HEK293 (cell line): Measurements from ENCODE around the gene RASSF1.

Source experiments
- BCL11B ChIP-seq: fragments of 450-650 bp; formaldehyde crosslinking; IDR thresholded peaks from 2 replicates; pipeline ENCODE4 v1.5.1; 2016; ENCODE audit warnings: low read depth, missing biosample characterization, missing genetic modification characterization
- FEZF1 ChIP-seq: fragments of 450-650 bp; formaldehyde crosslinking; IDR thresholded peaks from 2 replicates; pipeline ENCODE4 v1.5.1; 2016; ENCODE audit warnings: missing biosample characterization, missing genetic modification characterization
- HOXD13 ChIP-seq: sonication (generic); formaldehyde crosslinking; IDR thresholded peaks from 2 replicates; pipeline ENCODE4 v1.8.0; 2022; ENCODE audit warnings: missing genetic modification reagents, borderline replicate concordance
- IKZF3 ChIP-seq: fragments of 450-650 bp; IDR thresholded peaks from 2 replicates; pipeline ENCODE4 v1.5.0; 2018; ENCODE audit warnings: missing biosample characterization, mild to moderate bottlenecking, missing genetic modification characterization, moderate library complexity
- KLF8 ChIP-seq: fragments of 450-650 bp; formaldehyde crosslinking; IDR thresholded peaks from 2 replicates; pipeline ENCODE4 v1.5.1; 2016; ENCODE audit warnings: missing biosample characterization, missing genetic modification characterization
- SCRT1 ChIP-seq: fragments of 450-650 bp; formaldehyde crosslinking; IDR thresholded peaks from 2 replicates; pipeline ENCODE4 v1.5.1; 2016; ENCODE audit warnings: missing biosample characterization, missing genetic modification characterization, borderline replicate concordance
- SCRT2 ChIP-seq: fragments of 450-650 bp; formaldehyde crosslinking; IDR thresholded peaks from 2 replicates; pipeline ENCODE4 v1.5.1; 2016; ENCODE audit warnings: missing biosample characterization, missing genetic modification characterization
- SP7 ChIP-seq: fragments of 450-650 bp; formaldehyde crosslinking; IDR thresholded peaks from 2 replicates; pipeline ENCODE4 v1.5.1; 2016; ENCODE audit warnings: missing biosample characterization, missing genetic modification characterization
- ZBTB1 ChIP-seq: fragments of 450-650 bp; formaldehyde crosslinking; IDR thresholded peaks from 2 replicates; pipeline ENCODE4 v1.5.1; 2016; ENCODE audit warnings: missing biosample characterization, missing genetic modification characterization
- ZBTB17 ChIP-seq: fragments of 450-650 bp; formaldehyde crosslinking; IDR thresholded peaks from 2 replicates; pipeline ENCODE4 v1.5.1; 2016; ENCODE audit warnings: missing biosample characterization, missing genetic modification characterization
- ZBTB21 ChIP-seq: fragments of 450-650 bp; formaldehyde crosslinking; IDR thresholded peaks from 2 replicates; pipeline ENCODE4 v1.5.1; 2017; ENCODE audit warnings: missing biosample characterization, missing genetic modification characterization
- ZFHX2 ChIP-seq: fragments of 450-650 bp; formaldehyde crosslinking; conservative IDR thresholded peaks from 2 replicates; pipeline ENCODE4 v1.5.1; 2016; ENCODE audit warnings: missing biosample characterization, missing genetic modification characterization
- ZIC2 ChIP-seq: fragments of 450-650 bp; formaldehyde crosslinking; IDR thresholded peaks from 2 replicates; pipeline ENCODE4 v1.5.1; 2016; ENCODE audit warnings: missing biosample characterization, missing genetic modification characterization
- ZNF10 ChIP-seq: fragments of 450-650 bp; formaldehyde crosslinking; IDR thresholded peaks from 2 replicates; pipeline ENCODE4 v1.5.1; 2017; ENCODE audit warnings: missing biosample characterization, missing genetic modification characterization
- ZNF155 ChIP-seq: fragments of 450-650 bp; formaldehyde crosslinking; IDR thresholded peaks from 2 replicates; pipeline ENCODE4 v1.5.1; 2016; ENCODE audit warnings: missing biosample characterization, missing genetic modification characterization
- ZNF423 ChIP-seq: fragments of 450-650 bp; formaldehyde crosslinking; IDR thresholded peaks from 2 replicates; pipeline ENCODE4 v1.5.1; 2016; ENCODE audit warnings: missing biosample characterization, missing genetic modification characterization
- ZNF571 ChIP-seq: fragments of 450-650 bp; formaldehyde crosslinking; IDR thresholded peaks from 2 replicates; pipeline ENCODE4 v1.5.0; 2017; ENCODE audit warnings: missing biosample characterization, missing genetic modification characterization
- ZNF621 ChIP-seq: fragments of 450-650 bp; formaldehyde crosslinking; IDR thresholded peaks from 2 replicates; pipeline ENCODE4 v1.5.1; 2017; ENCODE audit warnings: missing biosample characterization, missing genetic modification characterization
- ZNF677 ChIP-seq: fragments of 450-650 bp; IDR thresholded peaks from 2 replicates; pipeline ENCODE4 v1.5.0; 2018; ENCODE audit warnings: missing biosample characterization, mild to moderate bottlenecking, missing genetic modification characterization, moderate library complexity
- ZNF843 ChIP-seq: fragments of 450-650 bp; formaldehyde crosslinking; IDR thresholded peaks from 2 replicates; pipeline ENCODE4 v1.5.1; 2016; ENCODE audit warnings: missing biosample characterization, missing genetic modification characterization
- ZSCAN23 ChIP-seq: fragments of 450-650 bp; formaldehyde crosslinking; IDR thresholded peaks from 2 replicates; pipeline ENCODE4 v1.5.1; 2016; ENCODE audit warnings: missing biosample characterization, missing genetic modification characterization
- ZSCAN30 ChIP-seq: fragments of 450-650 bp; IDR thresholded peaks from 2 replicates; pipeline ENCODE4 v1.5.1; 2018; ENCODE audit warnings: missing biosample characterization, mild to moderate bottlenecking, missing genetic modification characterization, moderate library complexity
- TF ChIP-seq, protein P1 (sequence below): fragments of 450-650 bp; formaldehyde crosslinking; IDR thresholded peaks from 2 replicates; pipeline ENCODE4 v1.5.1; 2016; ENCODE audit warnings: missing biosample characterization, missing genetic modification characterization
- TF ChIP-seq, protein P2 (sequence below): fragments of 450-650 bp; formaldehyde crosslinking; IDR thresholded peaks from 2 replicates; pipeline ENCODE4 v1.5.1; 2016; ENCODE audit warnings: missing biosample characterization, missing genetic modification characterization
- TF ChIP-seq, protein P3 (sequence below): fragments of 450-650 bp; formaldehyde crosslinking; optimal IDR thresholded peaks from 2 replicates; pipeline ENCODE3; 2016; ENCODE audit warnings: missing biosample characterization, mild to moderate bottlenecking, missing genetic modification characterization
- TF ChIP-seq, protein P4 (sequence below): fragments of 450-650 bp; formaldehyde crosslinking; IDR thresholded peaks from 2 replicates; pipeline ENCODE4 v1.5.1; 2016; ENCODE audit warnings: missing biosample characterization, missing genetic modification characterization
- TF ChIP-seq, protein P5 (sequence below): fragments of 450-650 bp; formaldehyde crosslinking; IDR thresholded peaks from 2 replicates; pipeline ENCODE4 v1.5.1; 2016; ENCODE audit warnings: missing biosample characterization, missing genetic modification characterization
- TF ChIP-seq, protein P6 (sequence below): fragments of 450-650 bp; formaldehyde crosslinking; IDR thresholded peaks from 2 replicates; pipeline ENCODE4 v1.5.1; 2016; ENCODE audit warnings: missing biosample characterization, missing genetic modification characterization, low read depth
- TF ChIP-seq, protein P7 (sequence below): fragments of 450-650 bp; formaldehyde crosslinking; IDR thresholded peaks from 2 replicates; pipeline ENCODE4 v1.5.1; 2017; ENCODE audit warnings: missing biosample characterization, missing genetic modification characterization

Gene RASSF1

DNA sequence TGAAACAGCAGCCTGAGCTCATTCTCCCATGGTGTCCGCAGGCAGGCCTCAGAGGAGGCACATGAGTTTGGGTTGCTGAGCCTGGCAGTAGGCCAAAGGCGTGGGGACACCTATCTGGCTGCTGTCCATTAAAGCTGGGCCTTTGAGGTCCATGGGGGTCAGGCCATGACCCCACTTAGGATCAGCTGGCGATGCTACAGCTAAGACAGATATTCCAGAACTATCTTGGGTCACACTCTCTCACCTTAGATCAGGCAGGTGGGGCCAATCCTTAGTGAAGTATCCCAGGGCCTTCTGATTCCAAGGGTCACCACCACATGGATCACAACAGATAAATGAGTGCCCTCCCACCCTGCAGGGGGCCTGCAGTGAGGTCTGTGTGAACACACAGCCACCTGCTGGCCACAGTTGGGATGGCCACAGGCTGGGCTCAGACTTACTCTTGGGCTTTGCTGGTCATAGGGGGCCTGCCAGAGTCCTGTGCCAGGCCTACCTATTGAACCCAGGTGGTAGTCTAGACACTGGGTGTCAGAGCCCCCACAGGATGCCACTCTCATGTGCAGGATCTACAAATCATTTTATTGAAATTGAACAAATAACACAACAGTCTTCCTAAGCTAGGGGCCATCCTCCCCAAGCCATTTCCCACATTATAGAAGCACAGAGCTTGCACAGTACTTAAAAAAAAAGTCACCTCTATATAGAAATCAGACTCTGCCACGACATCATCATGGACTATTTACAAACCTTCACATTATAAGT, 16.1 kb downstream of the RASSF1 start (continued):
- TF ChIP-seq IKZF3 (tag by site-specific recombination): peak; percentile 48
- TF ChIP-seq ZBTB1 (tag by site-specific recombination): no peak
- 0 out of 2 replicates have a peak, but pooled peaks have one; percentile 21 for TF ChIP-seq SP7
- TF ChIP-seq, protein P1, sequence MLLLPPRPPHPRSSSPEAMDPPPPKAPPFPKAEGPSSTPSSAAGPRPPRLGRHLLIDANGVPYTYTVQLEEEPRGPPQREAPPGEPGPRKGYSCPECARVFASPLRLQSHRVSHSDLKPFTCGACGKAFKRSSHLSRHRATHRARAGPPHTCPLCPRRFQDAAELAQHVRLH (tag by site-specific recombination): no peak
- TF ChIP-seq, protein P2, sequence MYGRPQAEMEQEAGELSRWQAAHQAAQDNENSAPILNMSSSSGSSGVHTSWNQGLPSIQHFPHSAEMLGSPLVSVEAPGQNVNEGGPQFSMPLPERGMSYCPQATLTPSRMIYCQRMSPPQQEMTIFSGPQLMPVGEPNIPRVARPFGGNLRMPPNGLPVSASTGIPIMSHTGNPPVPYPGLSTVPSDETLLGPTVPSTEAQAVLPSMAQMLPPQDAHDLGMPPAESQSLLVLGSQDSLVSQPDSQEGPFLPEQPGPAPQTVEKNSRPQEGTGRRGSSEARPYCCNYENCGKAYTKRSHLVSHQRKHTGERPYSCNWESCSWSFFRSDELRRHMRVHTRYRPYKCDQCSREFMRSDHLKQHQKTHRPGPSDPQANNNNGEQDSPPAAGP (tag by site-specific recombination): 0 out of 2 replicates have a peak, but pooled peaks have one; percentile 25
- TF ChIP-seq ZFHX2 (tag by site-specific recombination): 0 out of 2 replicates have a peak, but pooled peaks have one; percentile 20
- no peak for TF ChIP-seq ZNF423 (tag by site-specific recombination)
- no peak for TF ChIP-seq ZSCAN23 (tag by site-specific recombination)
- no peak for TF ChIP-seq KLF8 (tag by site-specific recombination)
- TF ChIP-seq ZNF843 (tag by site-specific recombination): no peak
- TF ChIP-seq ZNF677 (tag by site-specific recombination): no peak
- TF ChIP-seq ZNF621 (tag by site-specific recombination): no peak
- TF ChIP-seq ZBTB17 (tag by site-specific recombination): no peak
- TF ChIP-seq, protein P3, sequence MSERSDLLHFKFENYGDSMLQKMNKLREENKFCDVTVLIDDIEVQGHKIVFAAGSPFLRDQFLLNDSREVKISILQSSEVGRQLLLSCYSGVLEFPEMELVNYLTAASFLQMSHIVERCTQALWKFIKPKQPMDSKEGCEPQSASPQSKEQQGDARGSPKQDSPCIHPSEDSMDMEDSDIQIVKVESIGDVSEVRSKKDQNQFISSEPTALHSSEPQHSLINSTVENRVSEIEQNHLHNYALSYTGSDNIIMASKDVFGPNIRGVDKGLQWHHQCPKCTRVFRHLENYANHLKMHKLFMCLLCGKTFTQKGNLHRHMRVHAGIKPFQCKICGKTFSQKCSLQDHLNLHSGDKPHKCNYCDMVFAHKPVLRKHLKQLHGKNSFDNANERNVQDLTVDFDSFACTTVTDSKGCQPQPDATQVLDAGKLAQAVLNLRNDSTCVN (tag by site-specific recombination): no peak
- TF ChIP-seq FEZF1 (tag by site-specific recombination): no peak
- TF ChIP-seq ZBTB21 (tag by site-specific recombination): no peak
- TF ChIP-seq, protein P4, sequence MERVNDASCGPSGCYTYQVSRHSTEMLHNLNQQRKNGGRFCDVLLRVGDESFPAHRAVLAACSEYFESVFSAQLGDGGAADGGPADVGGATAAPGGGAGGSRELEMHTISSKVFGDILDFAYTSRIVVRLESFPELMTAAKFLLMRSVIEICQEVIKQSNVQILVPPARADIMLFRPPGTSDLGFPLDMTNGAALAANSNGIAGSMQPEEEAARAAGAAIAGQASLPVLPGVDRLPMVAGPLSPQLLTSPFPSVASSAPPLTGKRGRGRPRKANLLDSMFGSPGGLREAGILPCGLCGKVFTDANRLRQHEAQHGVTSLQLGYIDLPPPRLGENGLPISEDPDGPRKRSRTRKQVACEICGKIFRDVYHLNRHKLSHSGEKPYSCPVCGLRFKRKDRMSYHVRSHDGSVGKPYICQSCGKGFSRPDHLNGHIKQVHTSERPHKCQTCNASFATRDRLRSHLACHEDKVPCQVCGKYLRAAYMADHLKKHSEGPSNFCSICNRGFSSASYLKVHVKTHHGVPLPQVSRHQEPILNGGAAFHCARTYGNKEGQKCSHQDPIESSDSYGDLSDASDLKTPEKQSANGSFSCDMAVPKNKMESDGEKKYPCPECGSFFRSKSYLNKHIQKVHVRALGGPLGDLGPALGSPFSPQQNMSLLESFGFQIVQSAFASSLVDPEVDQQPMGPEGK (tag by site-specific recombination): peak; percentile 68
- peak; percentile 65; the same call in 1 of the 2 replicates for TF ChIP-seq ZIC2 (tag by site-specific recombination)
- no peak for TF ChIP-seq SCRT2 (tag by site-specific recombination)
- no peak for TF ChIP-seq HOXD13 (CRISPR knock-in tag)
- no peak for TF ChIP-seq ZNF10 (tag by site-specific recombination)
- TF ChIP-seq, protein P5, sequence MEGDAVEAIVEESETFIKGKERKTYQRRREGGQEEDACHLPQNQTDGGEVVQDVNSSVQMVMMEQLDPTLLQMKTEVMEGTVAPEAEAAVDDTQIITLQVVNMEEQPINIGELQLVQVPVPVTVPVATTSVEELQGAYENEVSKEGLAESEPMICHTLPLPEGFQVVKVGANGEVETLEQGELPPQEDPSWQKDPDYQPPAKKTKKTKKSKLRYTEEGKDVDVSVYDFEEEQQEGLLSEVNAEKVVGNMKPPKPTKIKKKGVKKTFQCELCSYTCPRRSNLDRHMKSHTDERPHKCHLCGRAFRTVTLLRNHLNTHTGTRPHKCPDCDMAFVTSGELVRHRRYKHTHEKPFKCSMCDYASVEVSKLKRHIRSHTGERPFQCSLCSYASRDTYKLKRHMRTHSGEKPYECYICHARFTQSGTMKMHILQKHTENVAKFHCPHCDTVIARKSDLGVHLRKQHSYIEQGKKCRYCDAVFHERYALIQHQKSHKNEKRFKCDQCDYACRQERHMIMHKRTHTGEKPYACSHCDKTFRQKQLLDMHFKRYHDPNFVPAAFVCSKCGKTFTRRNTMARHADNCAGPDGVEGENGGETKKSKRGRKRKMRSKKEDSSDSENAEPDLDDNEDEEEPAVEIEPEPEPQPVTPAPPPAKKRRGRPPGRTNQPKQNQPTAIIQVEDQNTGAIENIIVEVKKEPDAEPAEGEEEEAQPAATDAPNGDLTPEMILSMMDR: peak; percentile 74
- no peak for TF ChIP-seq ZNF155 (tag by site-specific recombination)
- TF ChIP-seq ZSCAN30 (tag by site-specific recombination): no peak
- no peak for TF ChIP-seq ZNF571
- no peak for TF ChIP-seq SCRT1 (tag by site-specific recombination)
- no peak for TF ChIP-seq BCL11B
- TF ChIP-seq, protein P6, sequence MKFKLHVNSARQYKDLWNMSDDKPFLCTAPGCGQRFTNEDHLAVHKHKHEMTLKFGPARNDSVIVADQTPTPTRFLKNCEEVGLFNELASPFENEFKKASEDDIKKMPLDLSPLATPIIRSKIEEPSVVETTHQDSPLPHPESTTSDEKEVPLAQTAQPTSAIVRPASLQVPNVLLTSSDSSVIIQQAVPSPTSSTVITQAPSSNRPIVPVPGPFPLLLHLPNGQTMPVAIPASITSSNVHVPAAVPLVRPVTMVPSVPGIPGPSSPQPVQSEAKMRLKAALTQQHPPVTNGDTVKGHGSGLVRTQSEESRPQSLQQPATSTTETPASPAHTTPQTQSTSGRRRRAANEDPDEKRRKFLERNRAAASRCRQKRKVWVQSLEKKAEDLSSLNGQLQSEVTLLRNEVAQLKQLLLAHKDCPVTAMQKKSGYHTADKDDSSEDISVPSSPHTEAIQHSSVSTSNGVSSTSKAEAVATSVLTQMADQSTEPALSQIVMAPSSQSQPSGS: no peak
- TF ChIP-seq, protein P7, sequence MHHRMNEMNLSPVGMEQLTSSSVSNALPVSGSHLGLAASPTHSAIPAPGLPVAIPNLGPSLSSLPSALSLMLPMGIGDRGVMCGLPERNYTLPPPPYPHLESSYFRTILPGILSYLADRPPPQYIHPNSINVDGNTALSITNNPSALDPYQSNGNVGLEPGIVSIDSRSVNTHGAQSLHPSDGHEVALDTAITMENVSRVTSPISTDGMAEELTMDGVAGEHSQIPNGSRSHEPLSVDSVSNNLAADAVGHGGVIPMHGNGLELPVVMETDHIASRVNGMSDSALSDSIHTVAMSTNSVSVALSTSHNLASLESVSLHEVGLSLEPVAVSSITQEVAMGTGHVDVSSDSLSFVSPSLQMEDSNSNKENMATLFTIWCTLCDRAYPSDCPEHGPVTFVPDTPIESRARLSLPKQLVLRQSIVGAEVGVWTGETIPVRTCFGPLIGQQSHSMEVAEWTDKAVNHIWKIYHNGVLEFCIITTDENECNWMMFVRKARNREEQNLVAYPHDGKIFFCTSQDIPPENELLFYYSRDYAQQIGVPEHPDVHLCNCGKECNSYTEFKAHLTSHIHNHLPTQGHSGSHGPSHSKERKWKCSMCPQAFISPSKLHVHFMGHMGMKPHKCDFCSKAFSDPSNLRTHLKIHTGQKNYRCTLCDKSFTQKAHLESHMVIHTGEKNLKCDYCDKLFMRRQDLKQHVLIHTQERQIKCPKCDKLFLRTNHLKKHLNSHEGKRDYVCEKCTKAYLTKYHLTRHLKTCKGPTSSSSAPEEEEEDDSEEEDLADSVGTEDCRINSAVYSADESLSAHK (tag by site-specific recombination): no peak
